ENCODE data around the gene PAFAH1B1.
"Not testable (repeated sequence)": the region's sequence is repeated elsewhere in the genome, so short reads cannot be mapped to it uniquely, and the experiment has no call there.

The PAFAH1B1 gene

GRCh38 chr17:2687074-2687418 lies 93.6 kb downstream of the PAFAH1B1 start:
- DNase-seq (ENCODE audit: extremely low read depth in 1 of 2, low read depth in 1 of 2) = no peak

GRCh38 chr17:2688351-2689342 lies 95.2 kb downstream of the PAFAH1B1 start:
- DNase-seq (ENCODE audit: extremely low read depth in 1 of 2, low read depth in 1 of 2) = no peak

- no peak for DNase-seq (ENCODE audit: extremely low read depth in 1 of 2, low read depth in 1 of 2)
These were observed 96.1 kb downstream of the PAFAH1B1 start for GRCh38 chr17:2689411-2690164.

GRCh38 chr17:2690165-2691068 lies 97.0 kb downstream of the PAFAH1B1 start:
- DNase-seq (ENCODE audit: extremely low read depth in 1 of 2, low read depth in 1 of 2) = no peak

- DNase-seq (ENCODE audit: extremely low read depth in 1 of 2, low read depth in 1 of 2) = no peak
These were observed 97.8 kb downstream of the PAFAH1B1 start for GRCh38 chr17:2691069-2691871.

DNA sequence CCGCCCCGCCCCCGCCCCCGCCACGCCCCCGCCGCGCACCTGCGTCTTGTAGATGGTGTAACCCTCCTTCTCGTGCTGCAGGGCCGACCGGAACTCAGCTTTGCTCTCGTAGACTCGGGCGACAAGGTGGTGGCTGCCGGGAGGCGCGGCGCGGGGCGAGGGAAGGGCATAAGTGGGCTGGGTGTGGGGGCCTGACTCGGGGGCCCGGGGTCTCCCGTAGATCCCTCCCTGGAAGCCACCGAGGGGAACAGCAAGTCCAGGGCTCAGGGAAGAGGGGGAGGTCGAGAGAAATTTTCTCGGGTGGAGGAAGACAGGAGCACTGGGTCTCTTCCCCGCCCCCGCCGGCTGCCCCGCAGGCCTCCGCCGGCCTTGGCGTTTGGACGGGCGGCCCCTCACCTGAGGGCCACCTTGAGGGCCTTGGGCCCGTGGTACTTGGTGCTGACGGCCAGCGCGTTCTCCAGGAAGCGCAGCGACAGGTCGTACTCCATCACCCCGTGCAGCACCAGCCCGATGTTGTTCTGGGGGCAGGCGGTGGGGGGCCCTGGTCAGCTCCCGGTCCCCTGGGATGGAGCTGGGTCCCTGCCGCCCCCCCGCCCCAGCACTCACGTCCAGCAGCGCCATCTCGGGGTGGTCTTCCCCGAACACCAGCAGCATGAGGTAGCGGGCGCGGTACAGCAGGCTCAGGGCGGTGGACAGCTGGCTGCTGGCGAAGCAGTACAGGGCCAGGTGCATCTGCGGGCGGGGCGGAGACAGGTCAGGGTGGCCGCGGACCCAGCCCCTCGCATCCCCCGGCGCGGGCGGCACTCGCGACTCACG lies 98.7 kb downstream of the PAFAH1B1 start:
- no peak for DNase-seq (ENCODE audit: extremely low read depth in 1 of 2, low read depth in 1 of 2)

DNA sequence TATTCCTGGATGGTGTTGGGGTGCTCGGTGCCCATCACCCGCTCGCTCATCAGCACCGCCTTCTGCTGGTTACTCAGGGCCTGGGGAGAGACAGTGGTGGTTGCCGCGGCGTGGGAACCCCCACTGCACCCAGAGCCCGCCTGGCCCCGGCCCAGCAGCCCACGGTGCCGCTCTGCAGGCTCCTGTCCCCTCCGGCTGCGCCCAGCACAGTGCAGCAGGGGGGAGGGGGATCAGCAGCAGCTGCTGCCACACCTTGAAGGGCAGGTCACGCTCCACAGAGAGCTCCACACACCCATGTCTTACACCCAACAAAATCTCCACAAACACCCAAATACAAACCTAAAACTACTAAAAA lies 99.3 kb downstream of the PAFAH1B1 start:
- DNase-seq (ENCODE audit: extremely low read depth in 1 of 2, low read depth in 1 of 2) = no peak

DNA sequence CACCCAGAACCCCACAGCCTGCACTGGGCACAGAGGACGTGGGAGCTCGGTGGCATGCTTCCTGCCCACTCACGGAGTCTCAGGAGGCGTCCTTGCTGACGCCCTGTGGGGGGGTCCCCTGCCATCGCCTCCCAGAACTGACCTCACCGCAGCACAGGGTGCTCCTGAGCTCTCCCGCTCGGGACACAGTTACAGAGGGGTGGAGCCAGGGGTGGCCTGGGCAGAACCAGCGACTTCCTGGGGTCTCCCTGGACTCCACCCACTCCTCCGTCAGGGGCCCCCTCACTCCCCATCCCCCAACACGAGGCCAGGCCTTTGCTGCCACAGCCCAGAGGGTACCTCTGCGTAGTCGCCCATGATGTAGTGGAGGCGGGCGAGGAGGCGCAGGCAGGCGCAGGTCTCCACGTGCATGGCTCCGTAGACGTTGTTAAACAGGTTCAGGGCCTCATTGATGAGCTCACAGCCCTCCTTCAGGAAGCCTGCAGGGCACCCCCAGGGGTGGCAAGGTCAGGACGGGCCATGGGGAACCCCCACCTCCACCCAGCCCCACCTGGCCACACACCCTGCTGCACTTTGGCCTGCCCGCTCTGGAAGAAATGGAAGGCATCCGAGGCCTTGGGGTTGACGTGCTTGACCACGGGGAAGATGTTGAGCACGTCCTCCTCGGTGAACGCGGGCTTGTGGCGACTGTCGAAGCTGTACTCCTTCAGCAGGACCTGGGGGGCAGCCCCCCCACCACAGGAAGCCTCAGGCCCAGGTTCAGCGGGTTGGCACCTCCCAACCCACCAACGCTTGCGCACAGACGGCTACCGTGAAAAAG lies 100.3 kb downstream of the PAFAH1B1 start:
- no peak for DNase-seq (ENCODE audit: extremely low read depth in 1 of 2, low read depth in 1 of 2)

DNA sequence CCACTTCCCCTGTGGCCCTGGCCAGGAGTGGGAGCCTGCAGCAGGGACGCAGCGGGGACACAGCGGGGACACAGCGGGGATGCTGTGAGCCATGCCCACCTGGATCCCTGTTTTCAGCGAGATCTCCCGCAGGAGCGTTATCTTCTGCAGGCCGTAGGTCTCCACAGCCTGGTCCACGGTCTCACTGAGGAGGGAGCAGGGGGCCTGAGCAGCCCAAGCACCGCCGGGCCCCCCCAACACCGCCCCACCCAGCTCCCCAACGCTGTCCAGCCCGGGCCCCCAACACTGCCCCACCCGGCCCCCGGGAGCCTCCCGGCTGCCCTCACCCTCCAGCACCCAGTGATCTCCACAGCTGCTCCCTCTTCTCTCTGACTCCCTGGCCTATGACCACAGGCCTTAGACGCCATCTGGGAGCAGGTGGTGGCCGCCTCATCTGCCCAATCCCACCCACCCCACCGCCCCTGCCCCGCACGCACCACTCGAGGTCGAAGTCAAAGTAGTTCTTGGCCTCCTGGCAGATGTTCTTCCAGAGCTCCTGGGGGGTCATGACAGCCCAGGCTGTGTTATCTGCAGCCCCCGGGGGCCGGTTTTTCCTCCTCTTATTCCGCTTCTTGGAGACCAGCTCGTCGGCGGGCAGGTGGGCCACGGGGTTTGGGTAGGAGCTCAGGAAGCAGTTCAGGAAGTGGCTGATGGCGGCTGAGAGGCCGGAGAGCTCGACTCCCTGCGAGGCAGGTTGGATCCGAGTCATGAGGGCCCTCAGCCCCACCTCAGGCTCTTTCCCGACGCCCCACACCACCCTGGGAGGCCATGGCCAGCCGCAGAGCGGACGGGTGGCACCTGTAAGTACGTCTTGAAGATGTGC lies 101.2 kb downstream of the PAFAH1B1 start:
- DNase-seq (ENCODE audit: extremely low read depth in 1 of 2, low read depth in 1 of 2) = no peak

GRCh38 chr17:2695243-2695960 lies 101.9 kb downstream of the PAFAH1B1 start:
- DNase-seq (ENCODE audit: extremely low read depth in 1 of 2, low read depth in 1 of 2) = no peak

GRCh38 chr17:2695961-2696760 lies 102.7 kb downstream of the PAFAH1B1 start:
- DNase-seq (ENCODE audit: extremely low read depth in 1 of 2, low read depth in 1 of 2) = no peak

- DNase-seq (ENCODE audit: extremely low read depth in 1 of 2, low read depth in 1 of 2) = no peak
These were observed 104.2 kb downstream of the PAFAH1B1 start for GRCh38 chr17:2697611-2698162.

- DNase-seq (ENCODE audit: extremely low read depth in 1 of 2, low read depth in 1 of 2) = not testable (repeated sequence)
These were observed 105.9 kb downstream of the PAFAH1B1 start for GRCh38 chr17:2699216-2699805.

DNA sequence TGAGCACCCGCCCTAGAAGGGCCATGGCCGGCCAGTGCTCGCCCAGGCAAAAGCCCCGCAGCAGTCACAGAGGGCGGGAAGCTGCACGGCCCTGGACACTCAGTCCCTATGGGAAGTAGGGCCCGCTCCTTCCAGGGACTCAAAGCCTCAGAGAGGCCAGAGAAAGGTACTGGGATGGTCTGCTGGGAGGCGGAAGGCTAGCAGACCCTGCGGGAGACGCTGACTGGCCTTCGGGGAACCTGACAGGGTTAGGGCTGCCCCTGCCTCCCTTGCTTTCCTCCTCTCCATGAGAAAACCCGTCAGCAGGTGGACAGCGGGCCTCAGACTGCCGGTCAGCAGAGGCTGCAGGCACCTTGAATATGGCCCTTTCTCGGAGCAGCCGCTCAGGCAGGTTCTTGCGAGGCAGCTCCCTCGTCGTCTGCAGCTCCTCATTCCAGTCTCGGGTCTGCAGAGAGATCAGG lies 106.6 kb downstream of the PAFAH1B1 start:
- DNase-seq (ENCODE audit: extremely low read depth in 1 of 2, low read depth in 1 of 2) = no peak

DNA sequence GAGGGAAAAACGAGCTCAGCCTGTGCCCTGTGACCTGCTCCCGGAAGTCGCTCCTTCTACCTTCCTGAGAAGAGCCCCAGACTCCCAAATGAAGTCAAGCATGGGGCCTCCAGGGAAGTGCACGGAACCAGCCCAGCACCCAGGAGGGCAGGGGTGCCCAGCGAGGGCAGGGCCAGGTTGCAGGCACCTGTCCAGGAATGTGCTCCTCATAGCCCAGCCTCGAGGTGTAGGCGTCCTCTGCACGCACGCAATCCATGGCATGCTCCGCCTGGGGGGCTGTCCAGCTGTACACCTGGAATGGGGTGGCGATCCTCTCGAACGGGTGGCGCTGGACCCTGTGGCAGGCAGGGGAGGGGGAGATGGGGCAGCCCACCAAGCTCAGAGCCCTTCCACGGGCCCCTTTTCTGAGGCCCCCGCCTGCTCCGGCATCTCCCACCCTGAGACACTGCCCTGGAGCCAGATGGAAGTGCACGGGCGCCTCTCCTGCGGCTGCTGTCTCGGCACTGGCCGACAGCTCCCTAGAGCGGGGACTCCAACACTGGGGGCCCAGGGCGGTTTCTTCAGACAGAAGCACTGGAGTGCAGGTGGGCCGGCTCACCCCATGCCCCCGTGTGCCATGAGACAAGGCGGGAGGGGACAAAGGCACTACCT lies 107.2 kb downstream of the PAFAH1B1 start:
- DNase-seq (ENCODE audit: extremely low read depth in 1 of 2, low read depth in 1 of 2) = no peak

Data from activated CD8-positive, alpha-beta memory T cell treated with anti-CD3 and anti-CD28 coated beads for 1 hour (primary cell).